H4 (cell line): ENCODE data around the gene CHD1. TPM values are rescaled to one million over a fixed set of nuclear protein-coding genes. Genes with fewer than 3 reads are reported as not detected.

ENCODE experiments used
- DNase-seq: peaks from one replicate; pipeline ENCODE4 v3.0.0-alpha.2; 2015; ENCODE audit warnings: low spot score
- total RNA-seq: library from RNA; depleted of rRNA; stranded (reverse); fragments of >200 nt; shearing (Covaris generic); gene quantifications from 2 replicates; pipeline ENCODE4 v1.2.3, GENCODE V29; 2014

Gene CHD1
- total RNA-seq, 1 experiment from 2014 or later = 52.1 TPM

- no peak for DNase-seq
Observed at GRCh38 chr5:98904780-98905179, 24.0 kb downstream of the CHD1 start.

- DNase-seq = no peak
Observed at GRCh38 chr5:98902733-98903132, 26.1 kb downstream of the CHD1 start.

- DNase-seq = no peak
Observed at GRCh38 chr5:98899456-98899855, 29.4 kb downstream of the CHD1 start.

- DNase-seq = no peak
Observed at GRCh38 chr5:98898743-98899142, 30.1 kb downstream of the CHD1 start.

- DNase-seq = no peak
Observed at GRCh38 chr5:98891591-98891990, 37.2 kb downstream of the CHD1 start.

GRCh38 chr5:98880598-98880997 lies 48.2 kb downstream of the CHD1 start:
- no peak for DNase-seq

- DNase-seq = no peak
Observed at GRCh38 chr5:98880151-98880550, 48.7 kb downstream of the CHD1 start.

GRCh38 chr5:98877600-98877999 lies 51.2 kb downstream of the CHD1 start:
- DNase-seq = no peak

- no peak for DNase-seq
Observed at GRCh38 chr5:98872674-98873073, 56.1 kb downstream of the CHD1 start.

GRCh38 chr5:98865690-98866089 lies 63.1 kb downstream of the CHD1 start:
- no peak for DNase-seq

- DNase-seq = no peak
Observed at GRCh38 chr5:98847054-98847453, 81.8 kb downstream of the CHD1 start.

- no peak for DNase-seq
Observed at GRCh38 chr5:98846520-98846919, 82.3 kb downstream of the CHD1 start.

- no peak for DNase-seq
Observed at GRCh38 chr5:98845878-98846277, 82.9 kb downstream of the CHD1 start.

- no peak for DNase-seq
Observed at GRCh38 chr5:98844865-98845264, 83.9 kb downstream of the CHD1 start.

GRCh38 chr5:98843481-98843880 lies 85.3 kb downstream of the CHD1 start:
- DNase-seq = no peak

- DNase-seq = no peak
Observed at GRCh38 chr5:98840946-98841345, 87.9 kb downstream of the CHD1 start.

- peak; percentile 8 for DNase-seq
Observed at GRCh38 chr5:98839469-98840383, 89.1 kb downstream of the CHD1 start.

- no peak for DNase-seq
Observed at GRCh38 chr5:98836175-98836574, 92.6 kb downstream of the CHD1 start.

GRCh38 chr5:98827588-98828284 lies 101.1 kb downstream of the CHD1 start:
- no peak for DNase-seq

GRCh38 chr5:98827161-98827560 lies 101.6 kb downstream of the CHD1 start:
- peak; percentile 40 for DNase-seq

- DNase-seq = no peak
Observed at GRCh38 chr5:98825582-98826375, 103.0 kb downstream of the CHD1 start.

GRCh38 chr5:98816582-98817222 lies 112.1 kb downstream of the CHD1 start:
- peak; percentile 45 for DNase-seq
